ENCODE measurements around the gene ACOXL.
"Not testable (repeated sequence)": the region's sequence is repeated elsewhere in the genome, so short reads cannot be mapped to it uniquely, and the experiment has no call there.

ACOXL gene

DNA sequence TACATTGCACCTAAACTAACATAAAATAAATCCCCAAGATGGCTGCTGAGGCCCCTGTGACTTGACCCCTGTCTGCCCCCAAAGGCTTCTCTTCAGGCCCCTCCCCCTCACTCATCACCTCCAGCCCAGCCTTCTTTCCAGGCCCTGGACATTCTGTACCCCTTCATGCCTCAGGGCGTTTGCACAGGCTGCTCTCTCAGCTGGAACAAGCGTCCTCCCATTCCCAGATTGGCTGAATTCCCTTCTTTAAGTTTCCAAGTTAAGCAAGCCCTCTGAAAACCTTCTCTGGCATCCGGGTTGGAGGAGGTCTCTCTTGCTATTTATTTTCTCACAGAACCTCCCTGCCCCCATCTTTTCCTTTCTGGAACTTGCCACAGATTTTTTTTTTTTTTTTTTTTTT lies 223.2 kb downstream of the ACOXL start:
- Histone ChIP-seq H3K27ac (ENCODE audit: insufficient read depth, low read depth, low read length, poor library complexity, severe bottlenecking) (no peak overlapping the region), H3K4me1 (ENCODE audit: control insufficient read depth, insufficient read depth, low read length) (peaks cover 6% of the 10 kb centered on the region), H3K27me3 (ENCODE audit: control insufficient read depth, insufficient read depth, low read length, poor library complexity, severe bottlenecking) (no peaks in the 10 kb centered on the region), H3K9me3 (ENCODE audit: control insufficient read depth, low read length) (peaks cover 2% of the 10 kb centered on the region), H3K4me3 (ENCODE audit: insufficient read depth, low read depth, low read length) (no peak overlapping the region), H3K36me3 (ENCODE audit: control insufficient read depth, insufficient read depth, low read length) (no peaks in the 10 kb centered on the region)
- WGBS, 2 experiments: 88 to 92% methylated on average over 3 of the region's 3 CpGs

DNA sequence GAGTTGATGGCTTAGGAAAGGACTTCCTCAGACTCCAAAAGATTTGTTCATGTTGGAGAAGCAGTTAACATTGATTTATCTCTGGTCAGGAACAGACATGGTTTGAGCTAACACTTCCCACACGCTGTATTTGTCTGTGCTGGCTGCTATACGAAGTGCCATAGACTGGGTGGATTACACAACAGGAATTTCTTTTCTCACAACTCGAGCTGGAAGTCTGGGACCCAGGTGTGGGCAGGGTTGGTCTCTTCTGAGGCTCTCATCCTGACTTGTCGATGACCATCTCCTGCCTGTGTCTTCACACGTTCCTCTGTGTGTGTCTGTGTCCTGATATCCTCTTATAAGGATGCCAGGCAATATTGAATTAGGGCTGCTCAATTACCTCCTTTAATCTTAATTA lies 224.9 kb downstream of the ACOXL start:
- peaks cover 2% of the 10 kb centered on the region for H3K9me3 ChIP-seq (ENCODE audit: control insufficient read depth, low read length)
- no peaks in the 10 kb centered on the region for H3K27me3 ChIP-seq (ENCODE audit: control insufficient read depth, insufficient read depth, low read length, poor library complexity, severe bottlenecking)
- no peak overlapping the region for H3K4me3 ChIP-seq (ENCODE audit: insufficient read depth, low read depth, low read length)
- peaks cover 6% of the 10 kb centered on the region for H3K4me1 ChIP-seq (ENCODE audit: control insufficient read depth, insufficient read depth, low read length)
- no peak overlapping the region for H3K27ac ChIP-seq (ENCODE audit: insufficient read depth, low read depth, low read length, poor library complexity, severe bottlenecking)
- 93% methylated on average over 5 of the region's 5 CpGs for WGBS, 2 experiments
- H3K36me3 ChIP-seq (ENCODE audit: control insufficient read depth, insufficient read depth, low read length): no peaks in the 10 kb centered on the region

DNA sequence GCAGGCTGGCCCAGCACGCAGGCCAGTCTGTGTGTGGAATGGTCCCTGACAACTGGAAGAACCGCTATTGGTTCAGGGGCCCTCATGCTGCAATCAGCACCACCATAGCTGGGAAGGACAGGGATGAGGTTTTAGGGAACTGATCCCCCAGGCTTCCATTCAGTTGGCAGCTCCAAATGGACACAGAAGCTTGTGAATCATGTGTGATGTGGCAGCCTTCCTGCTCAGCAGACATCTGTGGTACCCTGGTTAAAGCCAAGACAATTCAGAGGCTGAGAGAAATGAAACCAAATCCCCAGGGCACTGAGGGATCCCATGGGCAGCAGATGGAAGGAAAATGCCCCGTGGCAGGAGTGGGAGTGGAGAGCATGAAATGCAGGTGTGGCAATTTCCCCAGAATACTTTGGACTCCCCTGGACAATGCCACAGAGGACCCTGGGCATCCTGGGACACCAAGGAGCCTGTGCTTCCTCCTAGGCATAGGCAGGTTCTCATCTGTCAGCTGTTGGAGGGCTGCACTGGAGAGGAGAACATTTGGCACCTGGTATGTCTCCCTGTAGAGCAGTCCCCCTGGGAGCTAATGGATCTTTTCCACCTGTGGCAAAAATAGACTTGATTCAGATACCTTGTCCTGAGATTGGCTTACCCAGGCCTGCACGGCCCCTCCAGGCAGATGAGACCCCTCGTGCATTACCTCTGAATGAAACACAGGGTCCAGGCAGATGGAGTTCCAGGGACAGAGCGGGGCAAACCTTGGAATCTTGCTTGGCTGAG lies 226.2 kb downstream of the ACOXL start:
- H3K27me3 ChIP-seq (ENCODE audit: control insufficient read depth, insufficient read depth, low read length, poor library complexity, severe bottlenecking): no peaks in the 10 kb centered on the region
- no peak overlapping the region for H3K27ac ChIP-seq (ENCODE audit: insufficient read depth, low read depth, low read length, poor library complexity, severe bottlenecking)
- 93 to 94% methylated on average over 6 of the region's 6 CpGs for WGBS, 2 experiments
- H3K36me3 ChIP-seq (ENCODE audit: control insufficient read depth, insufficient read depth, low read length): no peaks in the 10 kb centered on the region
- peaks cover 2% of the 10 kb centered on the region for H3K9me3 ChIP-seq (ENCODE audit: control insufficient read depth, low read length)
- H3K4me1 ChIP-seq (ENCODE audit: control insufficient read depth, insufficient read depth, low read length): peaks cover 6% of the 10 kb centered on the region
- H3K4me3 ChIP-seq (ENCODE audit: insufficient read depth, low read depth, low read length): no peak overlapping the region

DNA sequence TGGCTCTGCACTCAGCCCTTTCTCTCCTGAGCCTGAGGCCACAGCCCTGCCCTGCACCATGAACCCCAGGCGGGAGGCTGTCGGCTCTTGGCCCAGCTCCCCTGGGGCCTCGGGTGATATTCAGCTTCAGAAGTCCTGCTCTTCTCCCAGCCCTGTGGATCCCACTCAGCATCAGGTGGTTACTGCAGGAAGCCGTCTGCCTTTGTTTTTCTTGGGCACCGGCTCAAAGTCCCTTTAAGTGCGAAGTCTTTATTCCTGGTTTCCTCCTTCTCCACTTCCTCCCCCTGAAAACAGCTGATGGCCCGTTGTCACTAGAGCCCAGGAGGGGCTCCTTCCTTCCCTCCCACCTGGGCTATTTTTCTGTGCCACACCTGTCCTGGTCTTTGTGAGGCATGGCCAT lies 226.8 kb downstream of the ACOXL start:
- Histone ChIP-seq H3K9me3 (ENCODE audit: control insufficient read depth, low read length) (no peaks in the 10 kb centered on the region), H3K4me1 (ENCODE audit: control insufficient read depth, insufficient read depth, low read length) (peaks cover 6% of the 10 kb centered on the region), H3K4me3 (ENCODE audit: insufficient read depth, low read depth, low read length) (no peak overlapping the region), H3K27me3 (ENCODE audit: control insufficient read depth, insufficient read depth, low read length, poor library complexity, severe bottlenecking) (no peaks in the 10 kb centered on the region), H3K36me3 (ENCODE audit: control insufficient read depth, insufficient read depth, low read length) (no peaks in the 10 kb centered on the region), H3K27ac (ENCODE audit: insufficient read depth, low read depth, low read length, poor library complexity, severe bottlenecking) (no peak overlapping the region)
- WGBS, 2 experiments: 90 to 94% methylated on average over 7 of the region's 7 CpGs

DNA sequence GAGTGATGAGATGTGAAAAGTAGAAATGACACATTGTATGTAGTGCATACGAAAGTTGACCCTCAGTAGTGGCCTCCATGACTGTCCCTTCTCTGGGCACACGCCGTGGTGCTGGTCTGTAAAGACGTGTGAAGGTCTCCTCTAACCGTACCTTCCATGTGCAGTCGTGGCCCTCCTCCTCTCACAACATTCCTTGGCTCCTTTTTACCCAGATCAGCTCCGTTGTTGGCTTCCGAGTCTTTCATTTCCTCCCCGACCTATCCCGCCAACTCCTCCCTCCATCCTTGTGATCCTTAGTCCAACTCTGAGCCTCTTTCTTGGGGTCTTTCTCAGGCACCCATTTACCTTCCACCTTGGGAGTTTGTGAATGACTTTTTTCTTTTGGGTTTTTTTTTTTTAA lies 227.9 kb downstream of the ACOXL start:
- WGBS, 2 experiments: 84 to 85% methylated on average over 10 of the region's 10 CpGs
- Histone ChIP-seq H3K4me1 (ENCODE audit: control insufficient read depth, insufficient read depth, low read length) (no peaks in the 10 kb centered on the region), H3K4me3 (ENCODE audit: insufficient read depth, low read depth, low read length) (no peak overlapping the region), H3K27me3 (ENCODE audit: control insufficient read depth, insufficient read depth, low read length, poor library complexity, severe bottlenecking) (no peaks in the 10 kb centered on the region), H3K9me3 (ENCODE audit: control insufficient read depth, low read length) (no peaks in the 10 kb centered on the region), H3K36me3 (ENCODE audit: control insufficient read depth, insufficient read depth, low read length) (no peaks in the 10 kb centered on the region), H3K27ac (ENCODE audit: insufficient read depth, low read depth, low read length, poor library complexity, severe bottlenecking) (no peak overlapping the region)

DNA sequence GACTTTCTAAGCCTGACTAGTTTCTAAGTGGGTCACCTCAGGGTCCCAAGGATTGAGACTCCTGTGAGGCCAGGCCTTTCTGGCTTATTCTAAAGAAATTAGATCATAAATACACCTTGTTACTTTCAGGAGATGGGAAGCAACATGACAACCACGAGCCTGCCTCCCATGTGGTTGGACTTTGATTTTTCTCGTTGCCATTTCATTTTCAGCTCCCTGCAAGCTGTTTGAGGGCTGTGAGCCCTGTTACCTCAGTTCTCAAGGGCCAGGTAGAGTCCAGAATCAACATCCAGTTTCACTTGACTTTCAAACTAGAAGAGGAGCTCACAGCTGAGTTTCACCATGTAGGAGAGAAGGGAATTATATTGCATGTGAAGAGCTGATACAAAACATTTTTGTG lies 228.6 kb downstream of the ACOXL start:
- H3K9me3 ChIP-seq (ENCODE audit: control insufficient read depth, low read length): no peaks in the 10 kb centered on the region
- no peaks in the 10 kb centered on the region for H3K36me3 ChIP-seq (ENCODE audit: control insufficient read depth, insufficient read depth, low read length)
- H3K27me3 ChIP-seq (ENCODE audit: control insufficient read depth, insufficient read depth, low read length, poor library complexity, severe bottlenecking): no peaks in the 10 kb centered on the region
- H3K4me3 ChIP-seq (ENCODE audit: insufficient read depth, low read depth, low read length): no peak overlapping the region
- no peaks in the 10 kb centered on the region for H3K4me1 ChIP-seq (ENCODE audit: control insufficient read depth, insufficient read depth, low read length)
- 90 to 94% methylated on average over 2 of the region's 2 CpGs for WGBS, 2 experiments
- no peak overlapping the region for H3K27ac ChIP-seq (ENCODE audit: insufficient read depth, low read depth, low read length, poor library complexity, severe bottlenecking)

DNA sequence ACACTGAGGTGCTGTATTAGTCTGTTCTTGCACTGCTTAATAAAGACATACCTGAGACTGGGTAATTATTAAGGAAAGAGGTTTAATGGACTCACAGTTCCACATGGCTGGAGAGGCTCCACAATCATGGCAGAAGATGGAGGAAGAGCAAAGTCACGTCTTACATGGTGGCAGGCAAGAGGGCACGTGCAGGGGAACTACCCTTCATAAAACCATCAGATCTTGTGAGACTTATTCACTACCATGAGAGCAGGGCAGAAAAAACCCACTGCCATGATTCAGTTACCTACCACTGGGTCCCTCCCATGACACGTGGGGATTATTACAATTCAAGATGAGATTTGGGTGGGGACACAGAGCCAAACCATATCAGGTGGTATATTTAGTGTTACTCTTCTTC lies 229.3 kb downstream of the ACOXL start:
- not testable (repeated sequence) for H3K27ac ChIP-seq (ENCODE audit: insufficient read depth, low read depth, low read length, poor library complexity, severe bottlenecking); H3K4me1 ChIP-seq (ENCODE audit: control insufficient read depth, insufficient read depth, low read length); H3K9me3 ChIP-seq (ENCODE audit: control insufficient read depth, low read length); H3K27me3 ChIP-seq (ENCODE audit: control insufficient read depth, insufficient read depth, low read length, poor library complexity, severe bottlenecking); H3K36me3 ChIP-seq (ENCODE audit: control insufficient read depth, insufficient read depth, low read length); H3K4me3 ChIP-seq (ENCODE audit: insufficient read depth, low read depth, low read length)
- WGBS, 2 experiments: 84 to 92% methylated on average over 3 of the region's 3 CpGs

DNA sequence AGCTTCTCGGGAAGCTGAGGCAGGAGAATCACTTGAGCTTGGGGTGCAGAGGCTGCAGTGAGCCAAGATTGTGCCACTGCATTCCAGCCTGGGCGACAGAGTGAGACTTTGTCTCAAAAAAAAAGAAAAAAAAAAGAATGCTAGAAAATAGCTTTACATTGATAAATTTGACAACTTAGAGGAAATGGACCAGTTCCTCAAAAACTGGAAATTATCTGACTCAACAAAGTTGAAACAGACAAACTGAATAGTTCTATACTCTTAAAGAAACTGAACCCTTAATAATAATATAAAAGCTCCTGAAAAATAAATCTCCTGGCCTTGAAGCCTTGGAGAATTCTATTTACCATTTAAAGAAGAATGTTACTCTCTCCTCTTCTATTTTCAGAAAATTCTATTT lies 237.3 kb downstream of the ACOXL start:
- Histone ChIP-seq H3K9me3 (ENCODE audit: control insufficient read depth, low read length) (no peaks in the 10 kb centered on the region), H3K4me1 (ENCODE audit: control insufficient read depth, insufficient read depth, low read length) (no peaks in the 10 kb centered on the region), H3K27ac (ENCODE audit: insufficient read depth, low read depth, low read length, poor library complexity, severe bottlenecking) (no peak overlapping the region), H3K4me3 (ENCODE audit: insufficient read depth, low read depth, low read length) (no peak overlapping the region), H3K27me3 (ENCODE audit: control insufficient read depth, insufficient read depth, low read length, poor library complexity, severe bottlenecking) (no peaks in the 10 kb centered on the region), H3K36me3 (ENCODE audit: control insufficient read depth, insufficient read depth, low read length) (no peaks in the 10 kb centered on the region)
- 89 to 92% methylated on average over 1 to 2 of the region's 2 CpGs for WGBS, 2 experiments

DNA sequence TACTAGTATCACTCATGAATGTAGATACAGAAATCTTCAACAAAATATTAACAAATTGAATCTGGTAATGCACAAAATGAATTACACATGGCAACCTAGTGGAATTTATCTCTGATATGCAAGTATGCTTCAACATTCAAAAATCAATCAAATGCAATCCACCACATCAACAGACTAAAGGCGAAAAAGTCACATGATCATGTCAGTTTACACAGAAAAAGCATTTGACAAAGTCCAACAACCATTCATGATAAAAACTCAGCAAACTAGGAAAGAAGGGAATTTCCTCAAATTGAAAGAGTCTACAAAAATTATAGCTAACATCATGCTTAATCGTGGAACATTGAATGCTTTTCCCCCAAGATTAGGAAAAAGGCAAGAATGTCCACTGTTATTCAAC lies 237.8 kb downstream of the ACOXL start:
- 93 to 100% methylated on average over 2 of the region's 2 CpGs for whole genome bisulfite sequencing, 2 experiments
- no peaks in the 10 kb centered on the region for H3K9me3 ChIP-seq (ENCODE audit: control insufficient read depth, low read length)
- H3K4me3 ChIP-seq (ENCODE audit: insufficient read depth, low read depth, low read length): no peak overlapping the region
- H3K4me1 ChIP-seq (ENCODE audit: control insufficient read depth, insufficient read depth, low read length): no peaks in the 10 kb centered on the region
- no peak overlapping the region for H3K27ac ChIP-seq (ENCODE audit: insufficient read depth, low read depth, low read length, poor library complexity, severe bottlenecking)
- no peaks in the 10 kb centered on the region for H3K27me3 ChIP-seq (ENCODE audit: control insufficient read depth, insufficient read depth, low read length, poor library complexity, severe bottlenecking)
- H3K36me3 ChIP-seq (ENCODE audit: control insufficient read depth, insufficient read depth, low read length): no peaks in the 10 kb centered on the region

DNA sequence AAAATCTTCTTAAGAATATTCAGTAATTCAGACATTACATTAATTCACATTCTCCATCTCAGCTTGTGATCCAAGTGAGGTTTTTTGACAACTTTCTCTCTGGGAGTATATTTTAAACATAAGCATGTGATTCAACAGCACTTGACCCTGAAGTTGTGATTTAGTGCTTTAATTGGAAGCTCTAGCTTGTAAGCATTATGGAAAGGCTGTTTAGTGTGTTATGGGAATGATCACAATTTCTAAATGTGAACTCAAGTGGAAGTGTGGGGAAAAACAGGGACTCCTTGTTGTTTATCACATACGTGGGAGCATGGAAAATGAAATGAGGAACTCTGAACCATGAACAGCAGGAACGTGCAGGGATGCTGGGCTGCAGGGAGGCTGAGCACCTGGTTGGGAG lies 239.4 kb downstream of the ACOXL start:
- 94 to 96% methylated on average over 2 of the region's 2 CpGs for WGBS, 2 experiments
- Histone ChIP-seq H3K4me1 (ENCODE audit: control insufficient read depth, insufficient read depth, low read length) (no peaks in the 10 kb centered on the region), H3K36me3 (ENCODE audit: control insufficient read depth, insufficient read depth, low read length) (no peaks in the 10 kb centered on the region), H3K27ac (ENCODE audit: insufficient read depth, low read depth, low read length, poor library complexity, severe bottlenecking) (no peak overlapping the region), H3K27me3 (ENCODE audit: control insufficient read depth, insufficient read depth, low read length, poor library complexity, severe bottlenecking) (no peaks in the 10 kb centered on the region), H3K9me3 (ENCODE audit: control insufficient read depth, low read length) (no peaks in the 10 kb centered on the region), H3K4me3 (ENCODE audit: insufficient read depth, low read depth, low read length) (no peak overlapping the region)

DNA sequence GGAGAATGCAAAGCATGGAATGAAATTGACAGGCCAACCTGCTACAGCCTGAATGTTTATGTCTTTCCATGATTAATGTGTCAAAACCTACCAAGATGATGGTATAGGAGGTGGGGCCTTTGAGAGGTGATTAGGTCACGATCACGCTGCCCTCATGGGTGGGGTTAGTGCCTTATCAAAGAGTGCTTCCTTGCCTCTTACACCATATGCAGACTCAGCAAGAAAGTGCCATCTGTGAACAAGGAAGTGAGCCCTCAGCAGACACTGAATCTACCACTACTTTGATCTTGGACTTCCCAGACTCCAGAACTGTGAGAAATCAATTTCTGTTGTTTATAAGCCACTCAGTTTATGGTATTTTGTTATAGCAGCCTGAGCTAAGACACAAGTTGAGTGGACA lies 240.9 kb downstream of the ACOXL start:
- WGBS, 2 experiments: 91 to 95% methylated on average over 2 of the region's 2 CpGs
- H3K4me3 ChIP-seq (ENCODE audit: insufficient read depth, low read depth, low read length): no peak overlapping the region
- no peaks in the 10 kb centered on the region for H3K9me3 ChIP-seq (ENCODE audit: control insufficient read depth, low read length)
- H3K4me1 ChIP-seq (ENCODE audit: control insufficient read depth, insufficient read depth, low read length): no peaks in the 10 kb centered on the region
- no peak overlapping the region for H3K27ac ChIP-seq (ENCODE audit: insufficient read depth, low read depth, low read length, poor library complexity, severe bottlenecking)
- no peaks in the 10 kb centered on the region for H3K36me3 ChIP-seq (ENCODE audit: control insufficient read depth, insufficient read depth, low read length)
- no peaks in the 10 kb centered on the region for H3K27me3 ChIP-seq (ENCODE audit: control insufficient read depth, insufficient read depth, low read length, poor library complexity, severe bottlenecking)

All from ectodermal cell (in vitro differentiated cells).